ENCODE data around the gene POP7.

DNA sequence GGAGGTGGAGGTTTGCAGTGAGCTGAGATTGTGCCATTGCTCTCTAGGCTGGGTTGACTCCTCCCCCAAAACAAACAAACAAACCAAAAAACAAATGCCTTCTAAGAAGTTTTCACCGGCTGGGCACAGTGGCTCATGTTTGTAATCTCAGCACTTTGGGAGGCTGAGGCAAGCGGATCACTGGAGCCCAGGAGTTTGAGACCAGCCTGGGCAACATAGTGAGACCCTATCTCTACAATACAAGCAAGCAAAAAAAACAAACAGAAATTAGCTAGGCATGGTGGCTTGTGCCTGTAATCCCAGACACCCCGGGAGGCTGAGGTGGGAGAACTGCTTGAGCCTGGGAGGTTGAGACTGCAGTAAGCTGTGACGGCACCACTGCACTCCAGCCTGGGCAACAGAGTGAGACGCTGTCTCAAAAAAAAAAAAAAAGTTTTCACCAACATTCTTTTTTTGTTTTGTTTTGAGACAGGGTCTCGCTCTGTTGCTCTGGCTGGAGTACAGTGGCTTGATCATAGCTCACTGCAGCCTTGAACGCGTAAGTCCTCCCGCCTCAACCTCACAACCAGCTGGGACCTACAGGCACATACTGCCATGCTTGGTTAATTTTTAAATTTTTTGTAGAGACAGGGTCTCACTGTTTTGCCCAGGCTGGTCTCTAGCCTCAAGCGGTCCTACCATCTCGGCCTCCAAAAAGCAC is 26.2 kb downstream of the POP7 start:
- TF ChIP-seq CTCF (IDR thresholded peaks at IDR 0.05): no peak
- no peak for TF ChIP-seq POLR2AphosphoS5 (IDR thresholded peaks at IDR 0.05)
- TF ChIP-seq POLR2A (IDR thresholded peaks at IDR 0.05): no peak
- no peak for TF ChIP-seq EP300 (IDR thresholded peaks at IDR 0.05)
